Measurements from ENCODE around the gene ZNF777. TPM values are rescaled to one million over a fixed set of nuclear protein-coding genes. Genes with fewer than 3 reads are reported as not detected.

Gene ZNF777
- total and polyA plus RNA-seq, 9 of the 15 experiments (the other 6 are each of a cell fraction or from before 2014, with no cell fraction given), result 0.11 to 32.6 (median 9.0) TPM

DNA sequence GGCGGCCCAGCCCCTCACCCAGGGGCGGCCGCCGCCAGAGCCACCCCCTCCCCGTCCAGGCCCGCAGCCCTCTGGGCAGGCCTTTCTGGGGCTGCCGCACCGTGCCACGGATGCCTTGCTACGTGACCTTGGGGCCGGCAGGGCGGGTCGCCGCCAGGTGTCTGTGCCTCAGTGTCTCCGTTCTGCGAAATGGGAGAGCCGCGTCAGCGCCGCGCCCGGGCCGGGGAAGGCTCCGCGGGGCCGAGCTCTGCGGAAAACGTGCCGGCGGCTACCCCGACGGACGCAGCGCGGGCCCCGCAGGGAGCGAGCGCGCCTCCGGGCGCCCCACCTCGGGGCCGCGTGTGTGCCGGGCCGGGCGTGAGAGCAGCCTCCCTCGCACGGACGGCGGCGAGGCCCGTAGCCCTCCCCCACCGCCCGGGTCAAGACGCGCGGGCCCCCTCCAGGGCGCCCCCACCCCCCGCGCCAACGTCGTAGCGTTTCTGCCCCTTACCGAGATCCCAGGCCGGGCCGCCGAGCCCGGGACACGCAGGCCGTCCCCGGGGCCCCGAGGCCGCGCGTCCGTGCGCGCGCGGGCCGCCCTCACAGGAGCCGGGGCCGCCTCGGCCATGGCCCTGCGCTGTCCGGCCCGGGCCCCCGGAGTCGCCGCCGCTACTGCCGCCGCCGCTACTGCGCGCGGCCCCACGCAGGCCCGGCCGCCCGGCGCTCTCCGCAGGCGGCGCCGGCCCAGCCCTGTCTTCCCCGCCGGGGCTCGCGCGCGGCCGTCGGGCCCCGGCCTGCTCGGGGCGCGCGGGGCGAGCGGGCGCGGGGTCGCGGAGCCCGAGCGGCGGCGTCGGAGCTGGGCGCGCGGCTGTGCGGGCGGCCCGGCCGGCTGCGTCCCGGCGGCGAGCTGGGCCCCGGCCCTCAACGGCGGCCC lies 1.1 kb downstream of the ZNF777 start (continued):
- TF ChIP-seq, protein P1, sequence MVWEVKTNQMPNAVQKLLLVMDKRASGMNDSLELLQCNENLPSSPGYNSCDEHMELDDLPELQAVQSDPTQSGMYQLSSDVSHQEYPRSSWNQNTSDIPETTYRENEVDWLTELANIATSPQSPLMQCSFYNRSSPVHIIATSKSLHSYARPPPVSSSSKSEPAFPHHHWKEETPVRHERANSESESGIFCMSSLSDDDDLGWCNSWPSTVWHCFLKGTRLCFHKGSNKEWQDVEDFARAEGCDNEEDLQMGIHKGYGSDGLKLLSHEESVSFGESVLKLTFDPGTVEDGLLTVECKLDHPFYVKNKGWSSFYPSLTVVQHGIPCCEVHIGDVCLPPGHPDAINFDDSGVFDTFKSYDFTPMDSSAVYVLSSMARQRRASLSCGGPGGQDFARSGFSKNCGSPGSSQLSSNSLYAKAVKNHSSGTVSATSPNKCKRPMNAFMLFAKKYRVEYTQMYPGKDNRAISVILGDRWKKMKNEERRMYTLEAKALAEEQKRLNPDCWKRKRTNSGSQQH (CRISPR knock-in tag; IDR thresholded peaks at IDR 0.05), result no peak
- TF ChIP-seq, protein P2, sequence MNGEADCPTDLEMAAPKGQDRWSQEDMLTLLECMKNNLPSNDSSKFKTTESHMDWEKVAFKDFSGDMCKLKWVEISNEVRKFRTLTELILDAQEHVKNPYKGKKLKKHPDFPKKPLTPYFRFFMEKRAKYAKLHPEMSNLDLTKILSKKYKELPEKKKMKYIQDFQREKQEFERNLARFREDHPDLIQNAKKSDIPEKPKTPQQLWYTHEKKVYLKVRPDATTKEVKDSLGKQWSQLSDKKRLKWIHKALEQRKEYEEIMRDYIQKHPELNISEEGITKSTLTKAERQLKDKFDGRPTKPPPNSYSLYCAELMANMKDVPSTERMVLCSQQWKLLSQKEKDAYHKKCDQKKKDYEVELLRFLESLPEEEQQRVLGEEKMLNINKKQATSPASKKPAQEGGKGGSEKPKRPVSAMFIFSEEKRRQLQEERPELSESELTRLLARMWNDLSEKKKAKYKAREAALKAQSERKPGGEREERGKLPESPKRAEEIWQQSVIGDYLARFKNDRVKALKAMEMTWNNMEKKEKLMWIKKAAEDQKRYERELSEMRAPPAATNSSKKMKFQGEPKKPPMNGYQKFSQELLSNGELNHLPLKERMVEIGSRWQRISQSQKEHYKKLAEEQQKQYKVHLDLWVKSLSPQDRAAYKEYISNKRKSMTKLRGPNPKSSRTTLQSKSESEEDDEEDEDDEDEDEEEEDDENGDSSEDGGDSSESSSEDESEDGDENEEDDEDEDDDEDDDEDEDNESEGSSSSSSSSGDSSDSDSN (IDR thresholded peaks at IDR 0.05; ENCODE audit: borderline replicate concordance in 1 of 2, low read depth in 2 of 2, low read length in 2 of 2), result peak; percentile 29 to 64; a peak in 3 of 4 replicates
- TF ChIP-seq, protein P3, sequence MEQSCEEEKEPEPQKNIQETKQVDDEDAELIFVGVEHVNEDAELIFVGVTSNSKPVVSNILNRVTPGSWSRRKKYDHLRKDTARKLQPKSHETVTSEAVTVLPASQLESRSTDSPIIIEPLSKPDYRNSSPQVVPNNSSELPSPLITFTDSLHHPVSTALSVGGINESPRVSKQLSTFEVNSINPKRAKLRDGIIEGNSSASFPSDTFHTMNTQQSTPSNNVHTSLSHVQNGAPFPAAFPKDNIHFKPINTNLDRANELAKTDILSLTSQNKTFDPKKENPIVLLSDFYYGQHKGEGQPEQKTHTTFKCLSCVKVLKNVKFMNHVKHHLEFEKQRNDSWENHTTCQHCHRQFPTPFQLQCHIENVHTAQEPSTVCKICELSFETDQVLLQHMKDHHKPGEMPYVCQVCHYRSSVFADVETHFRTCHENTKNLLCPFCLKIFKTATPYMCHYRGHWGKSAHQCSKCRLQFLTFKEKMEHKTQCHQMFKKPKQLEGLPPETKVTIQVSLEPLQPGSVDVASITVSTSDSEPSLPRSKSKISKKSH (CRISPR knock-in tag; IDR thresholded peaks at IDR 0.05), result no peak
- peak; percentile 64; the same call in 1 of the 2 replicates for TF ChIP-seq ESRRA (IDR thresholded peaks at IDR 0.05; ENCODE audit: borderline replicate concordance, low read depth)
- TF ChIP-seq HLTF (IDR thresholded peaks at IDR 0.05), result no peak
- TF ChIP-seq, protein P4, sequence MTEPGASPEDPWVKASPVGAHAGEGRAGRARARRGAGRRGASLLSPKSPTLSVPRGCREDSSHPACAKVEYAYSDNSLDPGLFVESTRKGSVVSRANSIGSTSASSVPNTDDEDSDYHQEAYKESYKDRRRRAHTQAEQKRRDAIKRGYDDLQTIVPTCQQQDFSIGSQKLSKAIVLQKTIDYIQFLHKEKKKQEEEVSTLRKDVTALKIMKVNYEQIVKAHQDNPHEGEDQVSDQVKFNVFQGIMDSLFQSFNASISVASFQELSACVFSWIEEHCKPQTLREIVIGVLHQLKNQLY (CRISPR knock-in tag; conservative IDR thresholded peaks at IDR 0.05), result no peak
- no peak for TF ChIP-seq WHSC1 (IDR thresholded peaks at IDR 0.05; ENCODE audit: low read length)
- no peak for TF ChIP-seq JUN (IDR thresholded peaks at IDR 0.05; ENCODE audit: borderline replicate concordance, low read depth, low read length)
- 0 out of 2 replicates have a peak, but pooled peaks have one; percentile 29 for TF ChIP-seq JUN (CRISPR knock-in tag; IDR thresholded peaks at IDR 0.05; ENCODE audit: borderline replicate concordance)
- TF ChIP-seq HNRNPL (IDR thresholded peaks at IDR 0.05; ENCODE audit: low read depth, low read length), result peak; percentile 62; the same call in 1 of the 2 replicates
- TF ChIP-seq, protein P5, sequence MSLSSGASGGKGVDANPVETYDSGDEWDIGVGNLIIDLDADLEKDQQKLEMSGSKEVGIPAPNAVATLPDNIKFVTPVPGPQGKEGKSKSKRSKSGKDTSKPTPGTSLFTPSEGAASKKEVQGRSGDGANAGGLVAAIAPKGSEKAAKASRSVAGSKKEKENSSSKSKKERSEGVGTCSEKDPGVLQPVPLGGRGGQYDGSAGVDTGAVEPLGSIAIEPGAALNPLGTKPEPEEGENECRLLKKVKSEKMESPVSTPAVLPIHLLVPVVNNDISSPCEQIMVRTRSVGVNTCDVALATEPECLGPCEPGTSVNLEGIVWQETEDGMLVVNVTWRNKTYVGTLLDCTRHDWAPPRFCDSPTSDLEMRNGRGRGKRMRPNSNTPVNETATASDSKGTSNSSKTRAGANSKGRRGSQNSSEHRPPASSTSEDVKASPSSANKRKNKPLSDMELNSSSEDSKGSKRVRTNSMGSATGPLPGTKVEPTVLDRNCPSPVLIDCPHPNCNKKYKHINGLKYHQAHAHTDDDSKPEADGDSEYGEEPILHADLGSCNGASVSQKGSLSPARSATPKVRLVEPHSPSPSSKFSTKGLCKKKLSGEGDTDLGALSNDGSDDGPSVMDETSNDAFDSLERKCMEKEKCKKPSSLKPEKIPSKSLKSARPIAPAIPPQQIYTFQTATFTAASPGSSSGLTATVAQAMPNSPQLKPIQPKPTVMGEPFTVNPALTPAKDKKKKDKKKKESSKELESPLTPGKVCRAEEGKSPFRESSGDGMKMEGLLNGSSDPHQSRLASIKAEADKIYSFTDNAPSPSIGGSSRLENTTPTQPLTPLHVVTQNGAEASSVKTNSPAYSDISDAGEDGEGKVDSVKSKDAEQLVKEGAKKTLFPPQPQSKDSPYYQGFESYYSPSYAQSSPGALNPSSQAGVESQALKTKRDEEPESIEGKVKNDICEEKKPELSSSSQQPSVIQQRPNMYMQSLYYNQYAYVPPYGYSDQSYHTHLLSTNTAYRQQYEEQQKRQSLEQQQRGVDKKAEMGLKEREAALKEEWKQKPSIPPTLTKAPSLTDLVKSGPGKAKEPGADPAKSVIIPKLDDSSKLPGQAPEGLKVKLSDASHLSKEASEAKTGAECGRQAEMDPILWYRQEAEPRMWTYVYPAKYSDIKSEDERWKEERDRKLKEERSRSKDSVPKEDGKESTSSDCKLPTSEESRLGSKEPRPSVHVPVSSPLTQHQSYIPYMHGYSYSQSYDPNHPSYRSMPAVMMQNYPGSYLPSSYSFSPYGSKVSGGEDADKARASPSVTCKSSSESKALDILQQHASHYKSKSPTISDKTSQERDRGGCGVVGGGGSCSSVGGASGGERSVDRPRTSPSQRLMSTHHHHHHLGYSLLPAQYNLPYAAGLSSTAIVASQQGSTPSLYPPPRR (CRISPR knock-in tag; IDR thresholded peaks at IDR 0.05; ENCODE audit: borderline replicate concordance), result 0 out of 2 replicates have a peak, but pooled peaks have one; percentile 39
- TF ChIP-seq TAF15 (IDR thresholded peaks at IDR 0.05; ENCODE audit: low read depth, low read length), result no peak
- TF ChIP-seq L3MBTL2 (IDR thresholded peaks at IDR 0.05), result peak; percentile 64; the same call in 1 of the 2 replicates
- TF ChIP-seq ZBTB8A (IDR thresholded peaks at IDR 0.05; ENCODE audit: partially characterized antibody), result no peak

Data from K562 (cell line).